HG03342 (cell line): ENCODE results near the gene CMBL.
"Not testable (repeated sequence)": the region's sequence is repeated elsewhere in the genome, so short reads cannot be mapped to it uniquely, and the experiment has no call there.

Experiments used
- ATAC-seq: cut with Tn5 transposase; IDR thresholded peaks from one replicate; pipeline ENCODE4 v1.9.1; 2021; ENCODE audit warnings: mild to moderate bottlenecking, moderate library complexity; ENCODE audit not compliant: unreplicated experiment

Gene CMBL

DNA sequence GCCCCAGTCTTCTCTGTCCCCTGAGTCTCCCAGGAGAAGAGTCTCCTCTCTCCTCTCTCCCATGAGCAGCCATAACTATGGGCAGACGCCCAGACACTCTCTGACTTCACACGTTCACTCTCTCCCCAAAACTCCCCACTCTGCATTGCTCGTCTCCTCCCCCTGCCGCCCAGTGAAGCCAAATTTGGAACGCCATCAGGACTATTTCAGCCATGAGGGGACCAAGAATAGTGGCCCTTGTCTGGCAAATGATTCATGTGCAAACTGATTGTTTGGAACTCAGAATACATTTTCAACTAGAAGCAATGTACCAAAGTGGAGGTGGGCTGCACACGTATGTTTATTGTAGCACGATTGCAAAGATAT is 20.9 kb downstream of the CMBL start:
- ATAC-seq: no peak

DNA sequence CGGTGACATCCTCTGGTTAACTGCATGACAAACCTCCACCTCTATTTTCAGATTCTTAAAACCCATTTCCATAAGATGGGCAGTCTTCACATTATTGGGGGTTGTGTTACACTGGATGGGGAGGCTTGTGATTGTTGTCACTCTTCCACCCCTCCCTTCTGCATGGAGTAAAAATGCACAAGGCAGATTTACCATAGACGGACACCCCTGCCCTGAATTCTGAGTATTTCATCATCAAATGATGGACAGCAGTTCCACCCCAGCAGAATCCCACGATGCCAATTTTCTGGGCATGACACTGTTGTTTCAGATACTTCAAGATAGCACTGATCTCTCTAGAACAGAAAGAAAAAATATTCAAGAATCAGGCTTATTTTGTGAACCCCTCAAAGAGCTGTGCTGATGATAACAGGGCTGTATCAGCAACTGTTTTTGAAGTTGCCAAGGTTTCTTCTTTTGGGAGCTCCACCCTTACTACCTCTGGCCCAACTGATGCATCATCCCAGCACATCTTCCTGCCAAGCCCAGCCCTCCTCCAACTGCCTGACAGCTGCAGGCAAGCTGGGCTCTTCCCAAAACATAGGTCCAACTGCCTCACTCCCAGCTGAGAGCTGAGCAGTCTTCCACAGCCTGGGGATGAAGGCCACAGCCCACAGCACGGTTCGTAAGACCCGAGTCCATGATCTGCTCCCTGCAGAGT is 21.4 kb downstream of the CMBL start:
- ATAC-seq: no peak

DNA sequence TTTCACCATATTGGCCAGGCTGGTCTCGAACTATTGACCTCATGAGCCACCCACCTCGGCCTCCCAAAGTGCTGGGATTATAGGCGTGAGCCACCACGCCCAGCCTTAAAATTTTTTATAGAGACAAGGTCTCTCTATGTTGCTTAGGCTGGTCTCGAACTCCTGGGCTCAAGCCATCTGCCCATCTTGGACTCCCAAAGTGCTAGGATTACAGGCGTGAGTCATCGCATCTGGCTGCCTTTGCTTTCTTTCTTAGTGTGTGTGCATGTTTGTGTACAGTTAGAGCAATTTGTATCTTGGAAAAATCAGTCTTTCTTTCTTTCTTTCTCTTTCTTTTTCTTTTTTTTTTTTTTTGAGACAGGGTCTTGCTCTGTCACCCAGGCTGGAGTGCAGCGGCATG is 22.3 kb downstream of the CMBL start:
- not testable (repeated sequence) for ATAC-seq

DNA sequence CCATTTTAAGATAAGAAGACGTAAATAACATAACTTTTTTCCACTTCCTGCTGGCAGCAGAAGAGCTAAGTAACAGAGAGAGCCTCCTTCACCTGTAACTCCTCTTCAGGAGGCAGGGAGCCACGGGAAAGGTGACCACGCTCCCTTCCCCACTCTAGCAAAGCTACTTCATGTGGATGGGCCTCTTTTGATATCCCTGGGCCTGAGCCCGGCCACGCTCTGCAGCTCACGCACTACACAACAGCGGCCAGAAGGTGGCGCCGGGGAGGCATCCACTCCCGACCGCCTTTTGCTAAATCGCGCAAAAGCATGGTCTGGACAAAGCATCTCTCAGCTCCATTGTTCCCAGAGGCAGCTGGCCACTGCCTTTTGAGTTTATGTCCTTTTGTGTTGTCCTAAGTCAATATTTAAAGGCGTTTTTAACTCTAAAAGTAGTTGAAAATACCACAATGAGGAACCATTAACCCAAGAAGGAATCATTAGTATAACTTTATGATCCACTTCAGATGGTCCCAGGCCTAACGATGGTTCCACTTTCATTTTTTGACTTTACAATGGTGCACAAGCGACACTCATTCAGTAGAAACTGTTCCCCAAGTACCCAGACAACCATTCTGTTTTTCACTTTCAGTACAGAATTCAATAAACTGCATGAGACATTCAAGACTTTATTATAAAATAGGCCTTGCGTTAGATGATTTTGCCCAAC is 23.6 kb downstream of the CMBL start:
- ATAC-seq: peak; percentile 95

DNA sequence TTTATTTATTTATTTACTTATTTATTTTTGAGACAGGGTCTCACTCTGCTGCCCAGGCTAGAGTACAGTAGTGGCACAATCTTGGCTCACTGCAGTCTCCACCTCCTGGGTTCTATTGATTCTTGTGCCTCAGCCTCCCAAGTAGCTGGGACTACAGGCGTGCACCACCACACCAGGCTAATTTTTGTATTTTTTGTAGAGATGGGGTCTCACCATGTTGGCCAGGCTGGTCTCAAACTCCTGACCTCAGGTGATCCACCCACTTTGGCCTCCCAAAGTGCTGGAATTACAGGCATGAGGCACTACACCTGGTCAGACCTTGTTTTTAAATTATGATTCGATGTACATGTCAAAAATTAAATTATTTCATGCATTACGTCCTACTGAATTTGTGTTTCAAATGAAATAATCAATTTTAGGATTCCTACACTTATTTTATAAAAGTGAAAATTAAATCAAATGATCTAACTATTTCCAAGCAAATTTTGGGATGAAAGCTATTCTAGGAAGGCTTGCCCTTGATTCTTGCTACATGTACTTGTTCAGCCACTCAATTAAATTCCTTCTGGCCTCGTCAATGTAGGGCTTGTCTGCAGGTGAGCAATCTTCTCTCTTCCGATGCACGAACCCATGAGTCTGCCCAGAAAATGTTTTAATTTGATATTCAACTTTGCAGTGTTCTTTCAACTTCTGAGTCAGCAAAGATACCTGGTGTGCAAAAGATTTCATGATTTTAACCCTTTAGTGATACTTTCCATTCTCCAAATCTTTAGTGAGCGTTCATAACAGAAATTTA is 27.6 kb downstream of the CMBL start:
- ATAC-seq: no peak

DNA sequence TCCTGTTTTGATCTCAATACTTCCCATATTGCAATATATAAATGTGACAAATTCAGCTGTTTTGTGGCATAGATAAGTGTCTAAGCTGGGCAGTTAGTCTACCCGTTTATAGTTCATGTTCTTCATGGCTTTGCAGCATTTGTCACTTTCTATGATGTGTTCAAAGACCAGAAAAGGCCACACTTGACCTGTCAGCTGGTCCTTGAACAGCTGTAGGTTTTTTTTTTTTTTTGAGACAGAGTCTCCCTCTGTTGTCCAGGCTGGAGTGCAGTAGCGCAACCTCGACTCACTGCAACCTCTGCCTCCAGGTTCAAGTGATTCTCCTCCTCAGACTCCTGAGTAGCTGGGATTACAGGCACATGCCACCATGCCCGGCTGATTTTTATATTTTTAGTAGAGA is 28.4 kb downstream of the CMBL start:
- ATAC-seq: no peak

DNA sequence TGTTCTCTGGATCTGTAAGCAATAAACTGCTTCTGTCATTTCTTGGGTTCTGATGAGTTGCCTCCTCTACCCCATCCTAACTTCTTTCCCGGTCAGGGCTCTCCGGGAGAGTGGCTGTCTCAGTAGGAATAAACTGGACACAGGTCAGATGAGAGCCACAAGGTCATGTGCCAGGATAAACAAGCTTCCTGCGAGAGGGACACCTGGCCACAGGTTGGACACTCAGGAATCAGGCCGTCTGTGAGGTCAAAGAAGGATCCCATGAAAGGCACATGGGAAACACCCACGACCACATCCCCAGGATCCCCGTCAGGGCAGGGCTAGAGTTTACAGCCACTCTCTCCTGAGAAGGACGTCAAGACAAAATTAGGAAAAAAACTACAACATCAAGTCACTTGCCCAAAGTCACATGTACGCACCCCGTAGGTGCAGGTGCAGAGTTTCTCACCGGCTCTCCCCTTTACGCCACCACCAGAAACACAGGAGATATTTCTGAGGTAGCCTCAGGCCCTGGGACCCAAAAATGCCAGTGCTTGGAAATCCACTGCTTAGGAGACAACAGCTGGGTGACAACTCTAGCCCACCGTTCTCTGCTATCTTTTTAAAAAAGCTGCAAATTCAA is 28.9 kb downstream of the CMBL start:
- no peak for ATAC-seq

DNA sequence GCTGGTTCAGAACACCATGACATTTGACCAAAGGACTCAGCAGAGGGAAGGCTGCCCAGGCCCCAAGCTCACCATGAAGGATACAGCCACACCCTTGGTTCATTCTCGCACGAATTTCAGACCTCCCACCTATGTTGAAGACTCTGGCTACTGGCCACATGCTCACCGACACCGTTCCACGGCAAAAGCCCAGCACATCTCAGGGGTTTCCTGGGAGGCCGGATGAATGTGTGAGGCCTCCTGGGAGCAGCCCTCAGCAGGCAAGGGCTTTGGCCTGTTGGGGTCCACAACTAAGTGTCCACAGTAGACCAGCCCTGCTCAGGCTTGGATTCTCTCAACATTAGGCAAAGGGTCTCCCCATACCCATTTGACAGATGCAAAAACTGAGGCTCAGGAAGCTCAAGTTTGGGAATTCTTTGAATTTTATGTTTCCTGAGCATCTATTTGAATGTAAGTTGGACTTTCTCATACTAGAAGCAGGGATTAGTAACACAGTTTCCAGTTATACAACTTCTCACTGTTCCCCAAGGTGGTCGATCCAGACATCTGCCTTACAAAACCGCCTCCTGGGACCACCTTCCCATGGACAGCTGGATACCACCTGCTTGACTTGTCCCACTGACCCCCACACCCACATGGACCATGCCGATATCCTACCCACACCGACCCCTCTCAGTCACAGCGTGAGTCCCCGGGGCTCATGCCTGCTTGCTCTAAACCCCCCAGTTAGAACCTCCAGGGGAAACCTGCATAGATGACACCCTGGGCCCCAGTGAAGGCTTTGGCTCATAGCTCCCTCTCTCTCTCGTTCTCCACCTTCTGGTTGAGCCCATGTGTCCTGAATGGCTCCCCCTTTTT is 29.7 kb downstream of the CMBL start:
- no peak for ATAC-seq

DNA sequence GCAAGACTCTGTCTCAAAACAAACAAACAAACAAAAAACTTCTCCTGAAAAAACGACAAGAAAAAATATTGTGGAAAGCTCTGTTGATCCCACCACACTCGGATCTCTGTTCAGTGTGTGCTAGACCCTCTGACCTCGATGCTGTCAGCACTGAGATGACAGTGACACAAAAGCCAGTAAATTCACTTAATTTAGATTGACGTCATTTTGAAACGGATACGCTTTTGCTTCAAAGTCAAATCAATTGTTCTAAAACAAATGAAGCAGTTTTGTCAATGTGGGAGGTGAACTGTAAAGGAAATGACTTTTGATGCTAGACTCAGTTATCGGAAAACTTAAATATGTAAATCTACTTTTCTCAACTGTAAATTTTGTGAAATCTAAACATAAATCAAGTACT is 31.0 kb downstream of the CMBL start:
- ATAC-seq: no peak

DNA sequence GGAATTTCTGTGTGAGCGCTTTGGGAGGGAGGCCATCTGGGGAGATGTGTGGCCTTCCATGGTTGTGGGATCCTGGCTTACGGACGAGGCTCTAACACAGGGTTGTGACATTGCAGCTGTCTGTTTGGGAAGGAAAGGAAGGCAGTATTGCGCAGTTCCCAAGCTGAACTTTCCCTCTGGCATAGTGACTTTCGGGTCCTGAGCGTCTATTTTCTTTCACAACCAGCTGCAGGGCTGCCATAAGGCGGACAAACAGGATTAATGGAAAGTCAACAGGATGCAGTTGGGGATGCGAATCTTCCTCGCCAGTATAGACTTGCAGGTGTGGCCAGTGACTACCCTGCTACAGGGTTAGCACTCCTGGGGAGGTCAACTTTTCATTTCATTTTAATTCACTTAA is 31.7 kb downstream of the CMBL start:
- ATAC-seq: no peak

DNA sequence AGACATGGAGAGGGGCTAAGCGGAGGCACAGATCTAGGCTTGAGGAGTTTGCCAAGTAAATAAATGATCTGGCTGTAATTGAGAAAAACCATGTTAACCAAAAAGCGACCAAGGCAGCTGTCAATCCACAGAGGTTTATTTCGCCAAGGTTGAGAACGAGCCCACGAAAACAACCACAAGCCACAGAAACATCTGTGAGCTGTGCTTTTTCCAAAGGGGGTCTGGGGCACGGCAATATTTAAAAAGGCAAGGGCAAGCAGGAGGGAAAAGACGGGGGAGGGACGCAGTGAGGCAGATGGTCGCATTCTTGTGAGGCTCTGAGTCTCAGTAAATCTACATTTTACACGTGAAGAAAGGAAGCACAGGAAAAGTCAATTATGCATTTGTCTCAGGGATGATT is 32.2 kb downstream of the CMBL start:
- ATAC-seq: no peak

DNA sequence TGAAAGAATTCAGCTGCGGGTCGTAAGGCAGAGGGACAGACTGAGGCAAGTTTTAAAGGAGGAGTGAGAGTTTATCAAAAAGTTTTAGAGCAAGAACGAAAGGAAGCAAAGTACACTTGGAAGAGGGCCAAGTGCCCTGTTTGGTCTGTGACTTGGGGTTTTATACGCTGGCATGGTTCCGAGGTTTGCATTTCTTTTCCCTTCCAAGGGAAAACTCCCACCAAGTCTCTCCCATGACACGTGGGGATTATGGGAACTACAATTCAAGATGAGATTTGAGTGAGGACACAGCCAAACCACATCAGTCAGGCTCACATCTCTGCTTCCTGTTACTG is 34.9 kb downstream of the CMBL start:
- ATAC-seq: not testable (repeated sequence)

DNA sequence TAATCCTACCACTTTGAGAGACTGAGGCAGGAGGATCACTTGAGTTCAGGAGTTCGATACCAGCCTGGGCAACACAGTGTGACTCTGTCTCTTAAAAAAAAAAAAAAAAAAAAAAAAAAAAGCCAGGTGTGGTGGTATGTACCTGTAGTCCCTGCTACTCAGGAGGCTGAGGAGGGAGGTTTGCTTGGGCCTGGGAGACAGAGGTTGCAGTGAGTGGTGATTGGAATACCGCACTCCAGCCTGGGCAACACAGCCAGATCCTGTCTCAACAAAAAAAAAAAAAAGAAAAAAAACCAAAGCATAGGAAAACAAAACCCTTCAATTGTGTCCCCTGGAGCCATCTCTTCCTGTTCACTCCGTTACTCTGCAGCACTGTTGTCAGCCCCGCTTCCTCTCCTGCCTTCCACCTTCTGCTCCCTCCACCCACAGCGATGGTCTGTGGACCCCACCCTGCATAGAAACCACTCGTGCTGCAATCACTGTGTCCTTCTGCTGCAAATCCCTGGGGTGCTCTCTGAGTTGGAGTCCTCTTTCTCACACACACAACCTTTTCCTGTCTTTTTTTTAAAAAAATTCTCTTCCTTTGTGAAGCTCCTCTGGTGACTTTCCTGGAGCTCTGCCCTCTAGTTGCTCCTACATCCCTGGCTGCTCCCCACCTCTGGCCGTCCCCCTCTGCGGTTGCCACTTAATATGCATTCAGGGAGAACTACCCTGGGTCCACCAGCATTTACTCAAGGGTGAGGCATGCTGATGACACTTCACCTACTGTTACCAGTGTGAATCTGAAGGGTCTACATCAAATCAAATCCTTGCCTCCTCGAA is 35.4 kb downstream of the CMBL start:
- ATAC-seq: no peak

DNA sequence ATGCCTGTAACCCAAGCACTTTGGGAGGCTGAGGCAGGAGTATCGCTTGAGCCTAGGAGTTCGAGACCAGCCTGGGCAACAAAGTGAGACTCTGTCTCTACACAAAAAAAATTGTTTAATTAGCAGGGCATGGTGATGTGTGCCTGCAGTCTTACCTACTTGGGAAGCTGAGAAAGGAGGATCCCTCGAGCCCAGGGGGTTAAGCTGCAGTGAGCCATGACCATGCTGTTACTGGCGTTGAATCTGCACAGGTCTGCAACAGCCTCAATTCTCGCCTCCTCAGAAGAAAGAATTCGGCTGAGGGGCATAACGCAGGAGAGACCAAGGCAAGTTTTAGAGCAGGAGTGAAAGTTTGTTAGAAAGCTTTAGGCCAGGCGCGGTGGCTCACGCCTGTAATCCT is 39.6 kb downstream of the CMBL start:
- ATAC-seq: no peak

DNA sequence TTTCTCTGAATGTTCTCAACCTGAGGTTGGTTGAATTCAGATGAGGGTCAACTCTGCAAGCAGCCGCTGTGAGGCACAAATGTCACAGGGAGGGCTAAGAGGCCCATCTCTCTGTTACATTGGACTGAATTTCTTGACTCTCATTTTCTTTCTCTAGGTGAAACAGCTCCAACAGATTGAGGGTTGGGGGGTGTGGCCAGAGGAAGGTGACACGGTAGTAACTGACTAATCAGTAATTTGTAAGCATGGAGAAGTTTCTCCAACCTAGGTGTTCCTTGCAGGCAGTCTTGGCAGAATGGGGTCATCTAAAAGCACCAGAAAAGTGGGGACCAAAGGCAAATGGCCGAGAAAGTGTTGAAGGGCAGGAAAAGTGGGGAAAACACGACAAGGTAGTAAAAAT is 40.9 kb downstream of the CMBL start:
- ATAC-seq: no peak

DNA sequence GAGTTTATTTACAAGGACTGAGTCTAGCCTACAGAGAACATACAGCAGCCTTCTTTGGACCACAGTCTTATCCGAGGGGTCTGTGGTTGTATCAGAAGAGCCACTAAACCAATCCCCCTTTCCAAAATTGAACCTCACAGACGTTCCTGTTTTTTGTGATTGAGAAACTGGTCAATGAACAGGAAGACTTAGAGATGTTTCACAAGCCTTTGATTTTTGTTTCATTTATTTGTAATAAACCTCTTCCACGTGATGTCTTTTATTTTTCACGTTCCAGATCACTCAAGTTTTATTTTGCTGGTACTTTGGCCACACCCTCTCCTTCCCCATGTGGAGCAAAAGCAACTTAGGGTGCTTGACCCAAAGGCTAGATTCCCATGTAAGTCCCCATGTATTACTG is 41.6 kb downstream of the CMBL start:
- ATAC-seq: no peak

DNA sequence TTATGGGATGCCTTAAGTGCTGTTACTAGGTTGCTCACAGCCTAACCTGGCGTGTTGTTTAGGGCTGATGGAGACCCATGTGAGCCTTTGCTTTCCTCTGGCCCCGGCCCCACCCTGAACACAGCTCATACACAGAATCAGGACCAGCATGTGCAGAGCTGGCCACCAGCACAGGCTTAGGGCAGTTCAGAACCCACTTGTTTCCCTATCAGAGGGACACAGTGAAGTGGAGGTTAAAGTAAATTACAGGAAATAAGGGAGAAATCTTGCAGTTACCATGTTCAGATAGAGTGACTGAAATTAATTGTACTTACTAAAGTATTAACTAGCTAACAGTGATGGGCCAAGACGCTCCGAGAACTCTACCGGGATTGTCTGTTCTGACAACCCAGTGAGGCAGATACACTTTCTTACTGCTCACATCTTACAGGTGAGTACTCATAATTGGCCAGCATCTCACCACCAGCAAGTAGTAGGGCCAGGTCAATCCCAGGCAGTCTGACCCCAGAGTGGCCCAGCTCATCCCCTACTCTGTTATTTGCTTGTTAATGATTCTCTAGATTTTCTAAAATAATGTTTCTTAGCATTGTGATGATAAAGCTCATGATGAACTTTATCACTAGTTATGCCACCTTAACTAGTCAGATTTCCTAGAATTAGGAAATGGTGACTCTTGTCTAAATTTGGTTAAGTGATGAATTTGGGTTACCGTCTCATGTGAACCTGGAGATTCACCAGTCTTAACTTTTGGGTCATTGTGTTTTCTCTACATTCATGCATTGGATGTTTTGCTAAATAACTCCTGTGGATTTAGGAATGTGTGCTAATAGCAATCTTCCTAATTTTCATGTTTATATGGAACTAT is 42.2 kb downstream of the CMBL start:
- ATAC-seq: no peak

DNA sequence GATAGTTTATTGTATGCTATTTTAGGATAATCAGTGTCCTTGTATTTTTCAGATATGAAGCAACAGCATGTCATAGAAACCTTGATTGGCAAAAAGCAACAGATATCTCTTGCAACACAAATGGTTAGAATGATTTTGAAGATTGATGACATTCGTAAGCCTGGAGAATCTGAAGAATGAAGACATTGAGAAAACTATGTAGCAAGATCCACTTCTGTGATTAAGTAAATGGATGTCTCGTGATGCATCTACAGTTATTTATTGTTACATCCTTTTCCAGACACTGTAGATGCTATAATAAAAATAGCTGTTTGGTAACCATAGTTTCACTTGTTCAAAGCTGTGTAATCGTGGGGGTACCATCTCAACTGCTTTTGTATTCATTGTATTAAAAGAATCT is 43.1 kb downstream of the CMBL start:
- ATAC-seq: no peak

DNA sequence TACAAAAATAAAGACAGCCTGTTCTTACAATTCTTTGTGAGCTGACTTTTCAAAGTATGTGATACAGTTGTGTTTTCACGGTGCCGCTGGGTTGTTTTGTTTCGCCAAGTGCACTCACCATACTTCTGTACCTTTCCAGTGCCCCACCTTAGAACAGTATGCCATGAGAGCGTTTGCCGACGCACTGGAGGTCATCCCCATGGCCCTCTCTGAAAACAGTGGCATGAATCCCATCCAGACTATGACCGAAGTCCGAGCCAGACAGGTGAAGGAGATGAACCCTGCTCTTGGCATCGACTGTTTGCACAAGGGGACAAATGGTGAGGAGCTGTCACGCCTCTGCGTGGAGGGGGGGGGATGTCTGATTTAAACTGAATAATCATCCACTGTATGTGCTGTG is 44.7 kb downstream of the CMBL start:
- no peak for ATAC-seq
